ENCODE data around the gene HIVEP1. TPM values are rescaled to one million over a fixed set of nuclear protein-coding genes. Genes with fewer than 3 reads are reported as not detected.
A peak's percentile ranks its signal among the peaks of the same experiment; 100 is the strongest.

The HIVEP1 gene
- total and polyA plus RNA-seq, 2 donors from 2014 or later, result 3.6 to 30.4 TPM

GRCh38 chr6:12071064-12071615 is 59.0 kb downstream of the HIVEP1 start:
- FAIRE-seq (no peak), DNase-seq (no peak)
- no peaks in the 10 kb centered on the region for H3K36me3 ChIP-seq (ENCODE audit: control insufficient read depth in 2 of 3, insufficient read depth in 3 of 3, low read length in 3 of 3)
- no peaks in the 10 kb centered on the region for H3K27me3 ChIP-seq (ENCODE audit: control insufficient read depth, insufficient read depth, low read length)
- no peaks in the 10 kb centered on the region for H3K9me3 ChIP-seq (ENCODE audit: control insufficient read depth in 2 of 3, insufficient read depth in 1 of 3, low read length in 3 of 3)
- H3K27ac ChIP-seq (ENCODE audit: low read depth in 2 of 2, low read length in 2 of 2), result no peak overlapping the region
- peaks cover 0 to 5% (median 0%) of the 10 kb centered on the region in 3 donors for H3K4me1 ChIP-seq (ENCODE audit: control insufficient read depth in 2 of 3, insufficient read depth in 2 of 3, low read depth in 1 of 3, low read length in 3 of 3)
- no peak overlapping the region for H3K4me3 ChIP-seq (ENCODE audit: low read length in 3 of 3)
- no peak overlapping the region for H3K9ac ChIP-seq (ENCODE audit: low read length in 3 of 3)
- no peak for TF ChIP-seq CTCF (IDR thresholded peaks at IDR 0.05; ENCODE audit: borderline replicate concordance, extremely low read depth, insufficient read depth)
- intact Hi-C loops (cut with DNase I), result no loop called here

- Histone ChIP-seq H3K9ac (ENCODE audit: low read length in 3 of 3) (no peak overlapping the region), H3K27ac (ENCODE audit: low read depth in 2 of 2, low read length in 2 of 2) (no peak overlapping the region), H3K36me3 (ENCODE audit: control insufficient read depth in 2 of 3, insufficient read depth in 3 of 3, low read length in 3 of 3) (peaks cover 0 to 2% (median 0%) of the 10 kb centered on the region in 3 donors), H3K4me1 (ENCODE audit: control insufficient read depth in 2 of 3, insufficient read depth in 2 of 3, low read depth in 1 of 3, low read length in 3 of 3) (peaks cover 0 to 5% (median 0%) of the 10 kb centered on the region in 3 donors), H3K4me3 (ENCODE audit: low read length in 3 of 3) (no peak overlapping the region), H3K9me3 (ENCODE audit: control insufficient read depth in 2 of 3, insufficient read depth in 1 of 3, low read length in 3 of 3) (no peaks in the 10 kb centered on the region), H3K27me3 (ENCODE audit: control insufficient read depth, insufficient read depth, low read length) (no peaks in the 10 kb centered on the region)
- intact Hi-C loops (cut with DNase I), result no loop called here
- DNase-seq (peak in 2 of 5 donors; percentile 19 to 20), FAIRE-seq (no peak)
- peak; percentile 38 for TF ChIP-seq CTCF (IDR thresholded peaks at IDR 0.05; ENCODE audit: borderline replicate concordance, extremely low read depth, insufficient read depth)
Measured at GRCh38 chr6:12075067-12075563, 63.0 kb downstream of the HIVEP1 start.

GRCh38 chr6:12077021-12077710 is 65.1 kb downstream of the HIVEP1 start:
- Histone ChIP-seq H3K9me3 (ENCODE audit: control insufficient read depth in 2 of 3, insufficient read depth in 1 of 3, low read length in 3 of 3) (no peaks in the 10 kb centered on the region), H3K4me1 (ENCODE audit: control insufficient read depth in 2 of 3, insufficient read depth in 2 of 3, low read depth in 1 of 3, low read length in 3 of 3) (peaks cover 0 to 5% (median 0%) of the 10 kb centered on the region in 3 donors), H3K9ac (ENCODE audit: low read length in 3 of 3) (no peak overlapping the region), H3K4me3 (ENCODE audit: low read length in 3 of 3) (no peak overlapping the region), H3K36me3 (ENCODE audit: control insufficient read depth in 2 of 3, insufficient read depth in 3 of 3, low read length in 3 of 3) (peaks cover 0 to 2% (median 0%) of the 10 kb centered on the region in 3 donors), H3K27ac (ENCODE audit: low read depth in 2 of 2, low read length in 2 of 2) (no peak overlapping the region), H3K27me3 (ENCODE audit: control insufficient read depth, insufficient read depth, low read length) (no peaks in the 10 kb centered on the region)
- intact Hi-C loops (cut with DNase I), result no loop called here
- FAIRE-seq (no peak), DNase-seq (no peak)
- TF ChIP-seq CTCF (IDR thresholded peaks at IDR 0.05; ENCODE audit: borderline replicate concordance, extremely low read depth, insufficient read depth), result no peak
